NCI-H510A treated with DMSO at 0.1 percent for 48 hours (cell line): ENCODE results near the gene ODAD4.
"Not testable (repeated sequence)": the region's sequence is repeated elsewhere in the genome, so short reads cannot be mapped to it uniquely, and the experiment has no call there.

Source experiments
- DNase-seq: peaks from one replicate; lab custom pipeline; 2025; lab: John Stamatoyannopoulos, UW

The ODAD4 gene

GRCh38 chr17:42002175-42002791, 71.9 kb downstream of the ODAD4 start:
- no peak for DNase-seq

DNA sequence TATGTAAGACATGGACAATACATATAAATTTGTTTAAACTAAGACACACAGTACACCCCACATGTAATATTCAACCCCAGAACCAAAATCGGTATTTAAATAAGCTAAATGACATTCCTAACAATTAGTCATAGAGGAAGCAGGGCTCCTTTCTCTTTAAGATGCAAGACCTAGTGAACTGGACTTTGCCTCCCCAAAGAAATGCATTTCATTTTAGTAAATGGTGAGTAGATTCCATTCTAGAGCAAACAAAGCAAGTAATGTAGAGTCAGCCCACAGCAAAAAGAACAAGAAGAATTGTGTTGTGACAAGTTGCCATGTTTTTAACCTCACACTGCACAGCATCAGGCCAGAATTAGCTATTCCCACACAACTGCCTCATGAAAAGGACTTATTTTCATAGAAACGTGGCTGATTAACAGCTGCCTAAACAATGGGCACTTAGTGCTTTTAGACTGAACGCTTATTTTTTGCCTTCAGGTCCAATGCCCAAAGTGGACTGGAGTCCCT, 72.4 kb downstream of the ODAD4 start:
- no peak for DNase-seq

DNA sequence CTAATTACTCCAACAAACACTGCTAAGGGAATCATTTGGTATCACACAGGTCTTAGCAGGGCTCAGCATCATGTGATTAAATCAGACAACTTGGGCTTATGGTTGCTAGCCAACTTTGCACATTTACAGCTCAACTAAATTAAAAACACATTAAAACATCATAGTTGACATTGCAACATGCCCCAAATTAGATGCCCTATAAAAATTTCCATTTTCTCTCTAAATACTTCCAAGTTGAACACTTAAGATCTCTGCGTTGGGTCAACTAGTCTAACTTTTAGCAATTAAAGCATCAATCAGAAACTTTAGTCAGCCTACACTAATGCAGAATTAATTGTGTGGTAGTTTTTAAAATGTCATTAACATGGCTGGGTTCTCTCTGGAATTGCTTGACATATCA, 74.7 kb downstream of the ODAD4 start:
- DNase-seq, result no peak

DNA sequence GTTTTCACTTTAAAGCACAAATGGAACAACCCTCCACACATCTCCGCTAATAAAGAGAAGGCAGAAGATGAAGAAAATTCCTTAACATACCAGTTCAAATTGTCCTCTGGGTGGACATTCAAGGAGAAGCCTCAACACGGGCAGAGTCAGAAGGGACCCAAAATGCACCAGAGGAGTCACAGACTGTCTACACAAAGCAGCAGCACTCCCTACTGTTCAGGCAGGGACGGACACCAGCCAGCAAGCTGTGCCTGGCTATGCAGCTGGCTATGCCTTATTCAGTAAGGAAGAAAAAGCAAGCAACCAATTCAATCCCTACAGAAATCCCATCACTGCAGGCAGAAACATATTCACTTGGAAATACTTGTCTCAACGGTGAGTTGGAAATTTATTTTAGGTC, 78.8 kb downstream of the ODAD4 start:
- no peak for DNase-seq

- not testable (repeated sequence) for DNase-seq
These were observed 79.9 kb downstream of the ODAD4 start for GRCh38 chr17:42010266-42010680.

DNA sequence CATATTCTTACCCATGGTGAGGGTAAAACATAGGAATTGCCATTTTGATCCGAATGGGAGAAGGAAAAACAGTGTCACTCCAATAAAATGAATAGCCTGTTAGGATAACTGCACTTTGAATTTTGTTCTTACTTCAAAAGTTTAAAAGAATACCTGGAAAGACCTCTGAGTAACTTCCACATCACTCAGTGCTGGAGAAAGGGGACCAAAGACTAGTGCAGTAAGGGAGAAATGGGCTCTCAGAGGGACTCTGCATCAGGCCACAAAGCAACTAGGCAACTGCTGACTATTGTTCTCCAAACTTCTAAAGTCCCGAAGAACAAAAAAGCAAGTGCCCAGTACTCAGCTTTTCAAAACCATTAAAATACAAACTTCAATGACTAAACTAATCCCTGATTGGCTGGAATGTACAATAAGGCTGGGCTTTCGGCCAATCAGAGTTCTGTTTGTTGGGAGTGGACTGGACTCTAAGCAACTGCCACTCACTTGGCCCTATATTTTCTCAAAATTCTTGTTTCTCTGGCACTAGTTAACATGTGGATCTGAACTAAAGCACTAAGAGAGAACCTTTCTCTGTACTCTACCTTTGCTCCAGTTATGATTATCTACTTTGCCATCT, 80.6 kb downstream of the ODAD4 start:
- no peak for DNase-seq

GRCh38 chr17:42012363-42012762, 81.9 kb downstream of the ODAD4 start:
- DNase-seq, result not testable (repeated sequence)

DNA sequence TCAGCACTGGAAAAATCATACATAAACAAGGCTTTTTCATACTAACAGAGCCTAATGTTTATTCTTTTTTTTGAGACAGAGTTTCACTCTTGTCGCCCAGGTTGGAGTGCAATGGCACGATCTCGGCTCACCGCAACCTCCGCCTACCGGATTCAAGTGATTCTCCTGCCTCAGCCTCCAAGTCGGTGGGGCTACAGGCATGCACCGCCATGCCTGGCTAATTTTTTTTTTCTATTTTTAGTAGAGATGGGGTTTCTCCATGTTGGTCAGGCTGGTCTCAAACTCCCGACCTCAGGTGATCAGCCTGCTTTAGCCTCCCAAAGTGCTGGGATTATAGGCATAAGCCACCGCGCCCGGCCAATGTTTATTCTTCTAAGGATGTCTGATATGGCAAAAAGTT, 83.3 kb downstream of the ODAD4 start:
- DNase-seq, result not testable (repeated sequence)
